Hepatocyte (in vitro differentiated cells): ENCODE measurements around the gene TFPI2. TPM values are rescaled to one million over a fixed set of nuclear protein-coding genes. Genes with fewer than 3 reads are reported as not detected.

ENCODE experiments used
- DNase-seq: peaks from one replicate; pipeline ENCODE4 v3.0.0-alpha.2; 2016; ENCODE audit warnings: low spot score
- H2AFZ ChIP-seq: fragments of 200-600 bp; sonication (generic); 2 replicates; pipeline ENCODE4 v1.6.0; 2016; ENCODE audit warnings: antibody characterized with exemption, mild to moderate bottlenecking
- H3K27ac ChIP-seq: fragments of 200-600 bp; sonication (generic); 2 replicates; pipeline ENCODE4 v1.5.1; 2016; ENCODE audit warnings: mild to moderate bottlenecking
- H3K27me3 ChIP-seq: fragments of 200-600 bp; sonication (generic); 2 replicates; pipeline ENCODE4 v1.6.1; 2016
- H3K36me3 ChIP-seq: fragments of 200-600 bp; sonication (generic); replicated peaks from 2 replicates; pipeline ENCODE4 v1.5.1; 2016; ENCODE audit warnings: low read depth; ENCODE audit not compliant: insufficient read depth
- H3K4me1 ChIP-seq: fragments of 200-600 bp; sonication (generic); 2 replicates; pipeline ENCODE4 v1.5.1; 2016; ENCODE audit warnings: mild to moderate bottlenecking, moderate library complexity; ENCODE audit not compliant: insufficient read depth
- H3K4me2 ChIP-seq: fragments of 200-600 bp; sonication (generic); 2 replicates; pipeline ENCODE4 v1.6.0; 2016
- H3K4me3 ChIP-seq: fragments of 200-600 bp; sonication (generic); 2 replicates; pipeline ENCODE4 v1.5.1; 2016; ENCODE audit warnings: mild to moderate bottlenecking
- H3K79me2 ChIP-seq: fragments of 200-600 bp; sonication (generic); 2 replicates; pipeline ENCODE4 v1.6.0; 2017; ENCODE audit warnings: mild to moderate bottlenecking
- H3K9me2 ChIP-seq: fragments of 200-600 bp; sonication (generic); replicated peaks from 2 replicates; pipeline ENCODE4 v1.6.0; 2017; ENCODE audit warnings: mild to moderate bottlenecking; ENCODE audit not compliant: insufficient read depth
- H3K9me3 ChIP-seq: fragments of 200-600 bp; sonication (generic); 2 replicates; pipeline ENCODE4 v1.5.1; 2016; ENCODE audit warnings: low read depth, mild to moderate bottlenecking
- H4K20me1 ChIP-seq: fragments of 200-600 bp; sonication (generic); 2 replicates; pipeline ENCODE4 v1.6.0; 2016; ENCODE audit warnings: mild to moderate bottlenecking; ENCODE audit not compliant: insufficient read depth, poor library complexity, severe bottlenecking
- CTCF ChIP-seq: fragments of 200-600 bp; sonication (generic); IDR thresholded peaks from 2 replicates; pipeline ENCODE4 v1.5.1; 2016; ENCODE audit warnings: antibody characterized with exemption, mild to moderate bottlenecking; ENCODE audit not compliant: poor library complexity
- EZH2 ChIP-seq: fragments of 200-600 bp; sonication (generic); IDR thresholded peaks from 2 replicates; pipeline ENCODE4 v1.6.1; 2016; ENCODE audit warnings: antibody characterized with exemption, mild to moderate bottlenecking, borderline replicate concordance
- EZH2phosphoT487 ChIP-seq: fragments of 200-600 bp; sonication (generic); IDR thresholded peaks from one replicate; pipeline ENCODE4 v1.6.1; 2018; ENCODE audit warnings: antibody characterized with exemption, mild to moderate bottlenecking, low read depth, moderate library complexity; ENCODE audit not compliant: unreplicated experiment, severe bottlenecking
- WGBS: methylation state at CpG from one replicate; pipeline ENCODE4 v1.1.6; 2016; ENCODE audit warnings: low lambda C conversion rate; ENCODE audit errors: missing lambda C conversion rate; 5-methylcytosine and 5-hydroxymethylcytosine counted together
- polyA plus RNA-seq: library from polyadenylated mRNA; unstranded; fragments of >200 nt; fragmentation: Nextera tagmentation; extraction: Ambion mirVana; gene quantifications from 2 replicates; pipeline ENCODE4 v1.2.1, GENCODE V29; 2016
- total RNA-seq: library from RNA; depleted of rRNA; stranded (reverse); fragments of >200 nt; gene quantifications from 2 replicates; pipeline ENCODE4 v1.2.3, GENCODE V29; 2014

TFPI2 gene
- total and polyA plus RNA-seq, 2 experiments from 2014 or later: 52.8 to 66.2 TPM

DNA sequence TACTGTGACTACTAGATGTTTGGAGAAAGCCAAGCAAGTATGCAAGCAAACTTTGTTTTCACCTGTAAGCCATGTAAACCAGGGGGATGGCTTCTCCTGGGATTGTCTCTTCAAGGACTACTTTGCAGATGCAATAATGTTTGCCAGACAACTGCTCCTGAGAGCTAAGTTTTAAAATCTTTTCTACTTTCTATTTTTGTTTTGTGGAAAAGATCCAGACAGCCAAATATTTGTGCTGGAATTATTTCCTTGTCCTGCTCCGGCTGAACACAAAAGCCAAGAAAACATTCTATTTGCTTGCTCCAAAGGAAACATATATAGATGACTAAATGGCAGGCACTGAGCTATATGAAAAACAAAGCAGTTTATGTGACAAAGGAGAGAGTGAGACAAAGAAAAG is 51.6 kb downstream of the TFPI2 start:
- Histone ChIP-seq H3K27ac (no peak overlapping the region), H3K79me2 (no peaks in the 10 kb centered on the region), H3K4me2 (no peak overlapping the region), H3K4me3 (no peak overlapping the region), H3K27me3 (no peaks in the 10 kb centered on the region), H4K20me1 (no peaks in the 10 kb centered on the region), H3K9me2 (no peaks in the 10 kb centered on the region), H3K9me3 (no peaks in the 10 kb centered on the region), H3K36me3 (no peaks in the 10 kb centered on the region), H2AFZ (no peak overlapping the region), H3K4me1 (no peaks in the 10 kb centered on the region)
- 66% methylated on average over 1 of the region's 1 CpG for WGBS
- no peak for DNase-seq
- no peak for TF ChIP-seq EZH2
- no peak for TF ChIP-seq EZH2phosphoT487
- no peak for TF ChIP-seq CTCF

DNA sequence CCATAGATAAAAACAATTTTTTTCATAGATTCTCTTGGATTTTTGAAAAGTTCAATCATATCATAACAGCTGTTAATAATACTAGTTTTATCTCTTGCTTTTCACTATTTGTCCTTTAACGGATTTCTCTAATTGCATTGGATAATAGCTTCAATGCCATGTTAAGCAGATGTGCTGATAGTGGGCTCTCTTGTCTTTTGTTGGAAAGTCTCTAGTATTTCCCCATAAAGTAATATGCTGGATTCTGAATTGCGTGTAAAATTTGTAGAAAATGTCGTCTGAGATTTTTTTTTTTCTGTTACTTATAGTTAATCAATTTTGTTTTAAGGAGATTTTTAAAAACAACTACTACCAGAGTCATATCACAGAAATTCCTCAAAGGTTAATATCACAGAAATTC is 53.3 kb downstream of the TFPI2 start:
- Histone ChIP-seq H3K4me2 (no peak overlapping the region), H3K27me3 (no peaks in the 10 kb centered on the region), H3K27ac (no peak overlapping the region), H3K9me2 (no peaks in the 10 kb centered on the region), H3K9me3 (no peaks in the 10 kb centered on the region), H3K79me2 (no peaks in the 10 kb centered on the region), H3K4me1 (no peaks in the 10 kb centered on the region), H3K36me3 (no peaks in the 10 kb centered on the region), H3K4me3 (no peak overlapping the region), H4K20me1 (no peaks in the 10 kb centered on the region), H2AFZ (no peak overlapping the region)
- 76% methylated on average over 3 of the region's 3 CpGs for WGBS
- DNase-seq: no peak
- TF ChIP-seq EZH2 (no peak), CTCF (no peak), EZH2phosphoT487 (no peak)

DNA sequence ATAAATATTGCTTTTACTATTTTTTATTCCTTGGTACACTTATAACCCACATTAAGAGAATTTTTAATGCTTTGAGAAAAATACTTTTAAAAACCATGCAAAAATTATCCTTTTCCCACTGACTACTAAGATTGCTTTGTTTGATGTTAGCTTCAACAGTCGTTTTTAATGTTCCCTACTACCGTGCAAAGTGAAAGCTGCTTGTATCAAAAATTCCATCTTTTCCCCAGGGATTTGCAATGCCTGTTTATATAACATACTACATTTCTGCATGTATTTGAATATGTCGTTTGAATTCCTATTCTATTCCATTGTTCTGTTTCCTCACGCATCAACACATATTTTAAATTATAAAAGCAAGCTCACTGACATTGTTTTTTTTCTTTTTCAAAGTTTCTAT is 54.4 kb downstream of the TFPI2 start:
- H3K36me3 ChIP-seq: no peaks in the 10 kb centered on the region
- DNase-seq: no peak
- no peaks in the 10 kb centered on the region for H3K4me1 ChIP-seq
- TF ChIP-seq CTCF: no peak
- no peak for TF ChIP-seq EZH2
- no peak for TF ChIP-seq EZH2phosphoT487
- H3K4me2 ChIP-seq: no peak overlapping the region
- no peak overlapping the region for H3K27ac ChIP-seq
- H2AFZ ChIP-seq: no peak overlapping the region
- WGBS: 42% methylated on average over 4 of the region's 4 CpGs
- H3K4me3 ChIP-seq: no peak overlapping the region
- H3K9me3 ChIP-seq: no peaks in the 10 kb centered on the region
- H3K9me2 ChIP-seq: no peaks in the 10 kb centered on the region
- H3K27me3 ChIP-seq: no peaks in the 10 kb centered on the region
- H4K20me1 ChIP-seq: no peaks in the 10 kb centered on the region
- no peaks in the 10 kb centered on the region for H3K79me2 ChIP-seq

GRCh38 chr7:93835702-93836101 is 54.9 kb downstream of the TFPI2 start:
- Histone ChIP-seq H3K36me3 (no peaks in the 10 kb centered on the region), H3K9me3 (no peaks in the 10 kb centered on the region), H3K4me3 (no peak overlapping the region), H3K27me3 (no peaks in the 10 kb centered on the region), H4K20me1 (no peaks in the 10 kb centered on the region), H3K4me2 (no peak overlapping the region), H3K27ac (no peak overlapping the region), H3K79me2 (no peaks in the 10 kb centered on the region), H3K9me2 (no peaks in the 10 kb centered on the region), H2AFZ (no peak overlapping the region), H3K4me1 (no peaks in the 10 kb centered on the region)
- 89% methylated on average over 1 of the region's 1 CpG for whole genome bisulfite sequencing
- DNase-seq: no peak
- TF ChIP-seq EZH2 (no peak), EZH2phosphoT487 (no peak), CTCF (no peak)
